Measurements from ENCODE around the gene ALDOC.
A peak's percentile ranks its signal among the peaks of the same experiment; 100 is the strongest.

ALDOC gene

GRCh38 chr17:28536532-28537218, 40.0 kb downstream of the ALDOC start:
- TF ChIP-seq CTCF (IDR thresholded peaks at IDR 0.05; ENCODE audit: extremely low read depth, insufficient read depth, missing control alignments): no peak
- DNase-seq (ENCODE audit: low spot score): no peak
- in situ Hi-C loops (cut with MboI; ENCODE audit: low pct_unique_long_range_greater_than_20kb, low sequenced_read_pairs, unreplicated experiment): loop anchor here (25.0 kb wide), 1 partner anchor 149 kb away; no protein-coding TSS in a partner anchor

- TF ChIP-seq CTCF (IDR thresholded peaks at IDR 0.05; ENCODE audit: extremely low read depth, insufficient read depth, missing control alignments): peak; percentile 14
- in situ Hi-C loops (cut with MboI; ENCODE audit: low pct_unique_long_range_greater_than_20kb, low sequenced_read_pairs, unreplicated experiment): loop anchor here (25.0 kb wide), 1 partner anchor 148 kb away; no protein-coding TSS in a partner anchor
- no peak for DNase-seq (ENCODE audit: low spot score)
Measured at GRCh38 chr17:28534740-28535375, 41.8 kb downstream of the ALDOC start.

- no peak for TF ChIP-seq CTCF (IDR thresholded peaks at IDR 0.05; ENCODE audit: extremely low read depth, insufficient read depth, missing control alignments)
- in situ Hi-C loops (cut with MboI; ENCODE audit: low pct_unique_long_range_greater_than_20kb, low sequenced_read_pairs, unreplicated experiment): loop anchor here (25.0 kb wide), 1 partner anchor 146 kb away; no protein-coding TSS in a partner anchor
- DNase-seq (ENCODE audit: low spot score): no peak
Measured at GRCh38 chr17:28533091-28533807, 43.4 kb downstream of the ALDOC start.

GRCh38 chr17:28532050-28532960, 44.4 kb downstream of the ALDOC start:
- in situ Hi-C loops (cut with MboI; ENCODE audit: low pct_unique_long_range_greater_than_20kb, low sequenced_read_pairs, unreplicated experiment): loop anchor here (25.0 kb wide), 1 partner anchor 145 kb away; no protein-coding TSS in a partner anchor
- TF ChIP-seq CTCF (IDR thresholded peaks at IDR 0.05; ENCODE audit: extremely low read depth, insufficient read depth, missing control alignments): no peak
- no peak for DNase-seq (ENCODE audit: low spot score)

- in situ Hi-C loops (cut with MboI; ENCODE audit: low pct_unique_long_range_greater_than_20kb, low sequenced_read_pairs, unreplicated experiment): loop anchor here (25.0 kb wide), 1 partner anchor 144 kb away; no protein-coding TSS in a partner anchor
- TF ChIP-seq CTCF (IDR thresholded peaks at IDR 0.05; ENCODE audit: extremely low read depth, insufficient read depth, missing control alignments): no peak
- no peak for DNase-seq (ENCODE audit: low spot score)
Measured at GRCh38 chr17:28530926-28531325, 45.8 kb downstream of the ALDOC start.

Data from GM13977 (cell line).